ENCODE data around the gene FAM20A.

The FAM20A gene

GRCh38 chr17:68569346-68569745 lies 31.8 kb downstream of the FAM20A start:
- Histone ChIP-seq H2AFZ (ENCODE audit: low read depth, low read length) (no peak overlapping the region), H3K4me2 (ENCODE audit: low read length) (no peak overlapping the region), H3K27me3 (ENCODE audit: low read depth, low read length) (peaks cover 9% of the 10 kb centered on the region; the same call in 1 of the 2 replicates), H3K4me3 (ENCODE audit: low read length) (no peak overlapping the region), H3K4me1 (ENCODE audit: low read length) (no peaks in the 10 kb centered on the region), H3K79me2 (ENCODE audit: low read length) (no peaks in the 10 kb centered on the region), H3K36me3 (replicated peaks; ENCODE audit: low read depth, low read length) (no peaks in the 10 kb centered on the region), H4K20me1 (ENCODE audit: insufficient read depth, low read length) (no peaks in the 10 kb centered on the region), H3K9me3 (ENCODE audit: insufficient read depth, low read length) (no peaks in the 10 kb centered on the region), H3K27ac (ENCODE audit: low read length) (no peak overlapping the region), H3K9ac (ENCODE audit: low read length) (no peak overlapping the region)
- no peak for TF ChIP-seq CTCF (IDR thresholded peaks at IDR 0.05; ENCODE audit: low read depth, low read length)
- TF ChIP-seq EZH2phosphoT487 (IDR thresholded peaks at IDR 0.05; ENCODE audit: low read depth): no peak

GRCh38 chr17:68568581-68568980 lies 32.6 kb downstream of the FAM20A start:
- H3K4me2 ChIP-seq (ENCODE audit: low read length): no peak overlapping the region
- no peaks in the 10 kb centered on the region for H3K79me2 ChIP-seq (ENCODE audit: low read length)
- no peaks in the 10 kb centered on the region for H4K20me1 ChIP-seq (ENCODE audit: insufficient read depth, low read length)
- H3K9me3 ChIP-seq (ENCODE audit: insufficient read depth, low read length): no peaks in the 10 kb centered on the region
- H2AFZ ChIP-seq (ENCODE audit: low read depth, low read length): no peak overlapping the region
- no peaks in the 10 kb centered on the region for H3K36me3 ChIP-seq (replicated peaks; ENCODE audit: low read depth, low read length)
- peaks cover 10% of the 10 kb centered on the region; the same call in 1 of the 2 replicates for H3K27me3 ChIP-seq (ENCODE audit: low read depth, low read length)
- H3K4me3 ChIP-seq (ENCODE audit: low read length): no peak overlapping the region
- no peak overlapping the region for H3K9ac ChIP-seq (ENCODE audit: low read length)
- TF ChIP-seq CTCF (IDR thresholded peaks at IDR 0.05; ENCODE audit: low read depth, low read length) (no peak), EZH2phosphoT487 (IDR thresholded peaks at IDR 0.05; ENCODE audit: low read depth) (no peak)
- H3K4me1 ChIP-seq (ENCODE audit: low read length): no peaks in the 10 kb centered on the region
- H3K27ac ChIP-seq (ENCODE audit: low read length): no peak overlapping the region

GRCh38 chr17:68567581-68567980 lies 33.6 kb downstream of the FAM20A start:
- Histone ChIP-seq H3K27ac (ENCODE audit: low read length) (no peak overlapping the region), H3K36me3 (replicated peaks; ENCODE audit: low read depth, low read length) (no peaks in the 10 kb centered on the region), H4K20me1 (ENCODE audit: insufficient read depth, low read length) (no peaks in the 10 kb centered on the region), H3K9me3 (ENCODE audit: insufficient read depth, low read length) (no peaks in the 10 kb centered on the region), H3K9ac (ENCODE audit: low read length) (no peak overlapping the region), H3K4me2 (ENCODE audit: low read length) (no peak overlapping the region), H3K4me1 (ENCODE audit: low read length) (no peaks in the 10 kb centered on the region), H3K27me3 (ENCODE audit: low read depth, low read length) (peaks cover 10% of the 10 kb centered on the region; the same call in 1 of the 2 replicates), H2AFZ (ENCODE audit: low read depth, low read length) (no peak overlapping the region), H3K79me2 (ENCODE audit: low read length) (no peaks in the 10 kb centered on the region), H3K4me3 (ENCODE audit: low read length) (no peak overlapping the region)
- TF ChIP-seq CTCF (IDR thresholded peaks at IDR 0.05; ENCODE audit: low read depth, low read length) (no peak), EZH2phosphoT487 (IDR thresholded peaks at IDR 0.05; ENCODE audit: low read depth) (no peak)

- no peak overlapping the region for H2AFZ ChIP-seq (ENCODE audit: low read depth, low read length)
- H3K27me3 ChIP-seq (ENCODE audit: low read depth, low read length): peaks cover 10% of the 10 kb centered on the region; the same call in 1 of the 2 replicates
- H3K36me3 ChIP-seq (replicated peaks; ENCODE audit: low read depth, low read length): no peaks in the 10 kb centered on the region
- H3K9me3 ChIP-seq (ENCODE audit: insufficient read depth, low read length): no peaks in the 10 kb centered on the region
- H4K20me1 ChIP-seq (ENCODE audit: insufficient read depth, low read length): no peaks in the 10 kb centered on the region
- no peaks in the 10 kb centered on the region for H3K4me1 ChIP-seq (ENCODE audit: low read length)
- TF ChIP-seq EZH2phosphoT487 (IDR thresholded peaks at IDR 0.05; ENCODE audit: low read depth): no peak
- TF ChIP-seq CTCF (IDR thresholded peaks at IDR 0.05; ENCODE audit: low read depth, low read length): no peak
- H3K79me2 ChIP-seq (ENCODE audit: low read length): no peaks in the 10 kb centered on the region
- no peak overlapping the region for H3K9ac ChIP-seq (ENCODE audit: low read length)
- no peak overlapping the region for H3K27ac ChIP-seq (ENCODE audit: low read length)
- H3K4me2 ChIP-seq (ENCODE audit: low read length): no peak overlapping the region
- no peak overlapping the region for H3K4me3 ChIP-seq (ENCODE audit: low read length)
These were observed 34.1 kb downstream of the FAM20A start for GRCh38 chr17:68567035-68567434.

Measured in OCI-LY3 (cell line).